HG03097 (cell line): ENCODE measurements around the gene FMNL1.

Experiments
- ATAC-seq: cut with Tn5 transposase; IDR thresholded peaks from one replicate; pipeline ENCODE4 v1.9.1; 2021; ENCODE audit not compliant: unreplicated experiment, low FRiP score

The FMNL1 gene

GRCh38 chr17:45277216-45277849, 55.6 kb downstream of the FMNL1 start:
- no peak for ATAC-seq

DNA sequence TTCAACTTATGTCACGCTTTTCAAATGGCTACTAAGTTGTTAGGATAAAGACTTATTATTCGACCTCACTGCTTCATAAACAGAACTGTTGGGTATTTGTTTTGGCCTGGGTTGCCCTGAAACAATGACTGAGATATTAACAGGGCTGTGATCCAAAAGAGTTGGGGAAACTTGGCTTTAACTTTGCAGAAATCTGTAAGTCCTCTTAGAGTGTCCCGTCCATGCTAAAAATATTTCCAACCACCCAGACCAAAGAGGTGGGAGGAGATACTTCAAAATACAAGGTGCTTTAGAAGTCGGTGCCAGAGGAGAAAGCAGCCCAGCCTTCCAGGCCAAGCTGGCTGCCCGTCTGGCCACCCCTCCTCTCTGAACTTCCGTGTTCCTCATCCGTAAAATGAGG, 56.3 kb downstream of the FMNL1 start:
- ATAC-seq, result no peak

- no peak for ATAC-seq
These were observed 58.2 kb downstream of the FMNL1 start for GRCh38 chr17:45279898-45280297.

DNA sequence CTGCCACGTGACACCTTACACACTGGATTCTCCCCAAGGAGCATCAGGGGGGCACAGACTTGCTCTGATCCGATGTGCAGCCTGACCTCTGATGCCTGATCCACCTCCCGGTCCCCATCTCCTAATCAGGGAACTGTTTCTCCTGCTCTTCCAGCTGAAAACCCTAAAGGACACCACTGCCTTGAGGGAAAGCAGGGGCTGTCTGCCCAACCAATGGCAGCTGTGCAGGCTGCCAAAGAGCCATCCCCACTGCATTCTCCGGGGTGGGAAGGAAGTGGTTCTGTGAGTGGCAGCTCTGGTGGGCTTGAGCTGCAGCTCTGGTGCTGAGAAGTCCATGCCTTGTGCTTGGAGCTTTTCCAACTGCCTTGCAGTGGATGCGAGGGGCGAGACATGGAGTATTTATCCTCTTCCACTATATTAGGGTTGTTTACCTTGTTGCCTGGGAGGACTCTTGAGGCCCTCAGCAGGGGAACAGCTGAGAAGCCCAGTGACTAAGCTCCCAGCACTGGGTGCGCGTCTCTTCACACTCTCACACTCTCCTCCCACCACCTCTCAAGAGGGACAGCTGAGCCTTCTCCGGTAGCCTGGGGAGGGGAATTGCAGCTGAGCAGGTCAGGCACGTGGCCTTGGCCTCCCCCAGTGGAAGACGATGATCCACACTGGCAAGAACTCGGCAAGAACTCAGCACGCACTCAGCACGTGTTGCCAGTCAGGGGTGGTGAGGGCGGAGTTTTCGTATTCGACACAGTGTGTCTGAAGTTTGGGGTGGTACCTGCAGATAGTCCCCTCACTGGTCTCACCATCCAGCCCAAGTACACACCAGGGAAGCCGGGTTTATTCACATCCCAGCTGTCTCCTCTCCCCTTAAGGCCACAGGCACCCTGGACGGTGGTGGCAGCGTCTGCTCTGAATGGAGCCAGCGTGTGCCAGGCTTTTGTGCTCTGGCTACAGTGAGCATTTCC, 61.3 kb downstream of the FMNL1 start:
- no peak for ATAC-seq

GRCh38 chr17:45283711-45284110, 62.0 kb downstream of the FMNL1 start:
- no peak for ATAC-seq

GRCh38 chr17:45284176-45285140, 62.8 kb downstream of the FMNL1 start:
- ATAC-seq, result no peak

DNA sequence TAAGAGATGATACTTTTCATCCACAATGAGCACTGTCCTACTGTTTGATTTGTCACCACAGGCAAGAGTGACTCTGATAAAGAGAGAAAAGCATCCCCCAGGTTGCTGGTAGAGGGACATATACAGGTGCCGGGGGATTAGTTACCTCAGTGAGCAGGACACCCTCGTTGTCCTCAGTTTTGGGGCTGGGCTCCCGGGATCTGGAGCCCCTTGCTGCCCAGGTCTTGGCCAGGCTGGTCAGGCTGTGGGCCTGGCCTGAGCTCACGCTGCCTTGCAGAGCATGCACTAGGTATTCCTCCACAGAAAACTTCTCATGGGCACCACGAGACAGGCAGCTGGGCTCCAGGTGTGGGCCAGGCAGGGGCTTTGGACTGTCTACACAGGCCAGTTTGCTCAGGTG, 64.6 kb downstream of the FMNL1 start:
- no peak for ATAC-seq

GRCh38 chr17:45287526-45288500, 66.1 kb downstream of the FMNL1 start:
- no peak for ATAC-seq

DNA sequence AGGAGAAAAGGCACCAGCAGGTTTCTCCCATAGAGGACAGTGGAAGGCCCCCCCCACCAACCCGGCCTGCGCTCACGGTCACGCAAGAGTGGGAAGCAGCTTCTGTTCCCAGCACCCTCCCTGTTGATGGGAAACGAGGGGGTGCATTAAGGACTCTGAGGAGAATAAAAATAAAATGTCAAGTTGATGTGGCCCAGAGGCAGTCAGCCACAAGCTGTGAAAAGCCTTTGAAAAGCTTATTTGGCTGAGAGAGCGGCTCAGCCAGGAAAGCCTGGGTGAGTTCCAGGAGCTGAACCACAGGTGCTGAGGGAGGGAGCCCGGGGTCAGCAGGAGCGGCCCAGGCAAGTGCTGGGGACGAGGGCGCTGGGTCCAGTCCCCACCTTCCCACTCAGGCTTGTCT, 67.1 kb downstream of the FMNL1 start:
- ATAC-seq, result no peak

GRCh38 chr17:45289301-45290268, 67.9 kb downstream of the FMNL1 start:
- no peak for ATAC-seq

GRCh38 chr17:45290269-45290765, 68.6 kb downstream of the FMNL1 start:
- ATAC-seq, result no peak

- no peak for ATAC-seq
These were observed 69.6 kb downstream of the FMNL1 start for GRCh38 chr17:45291171-45291805.

- ATAC-seq, result no peak
These were observed 71.2 kb downstream of the FMNL1 start for GRCh38 chr17:45292696-45293412.

- ATAC-seq, result no peak
These were observed 71.9 kb downstream of the FMNL1 start for GRCh38 chr17:45293413-45294211.

DNA sequence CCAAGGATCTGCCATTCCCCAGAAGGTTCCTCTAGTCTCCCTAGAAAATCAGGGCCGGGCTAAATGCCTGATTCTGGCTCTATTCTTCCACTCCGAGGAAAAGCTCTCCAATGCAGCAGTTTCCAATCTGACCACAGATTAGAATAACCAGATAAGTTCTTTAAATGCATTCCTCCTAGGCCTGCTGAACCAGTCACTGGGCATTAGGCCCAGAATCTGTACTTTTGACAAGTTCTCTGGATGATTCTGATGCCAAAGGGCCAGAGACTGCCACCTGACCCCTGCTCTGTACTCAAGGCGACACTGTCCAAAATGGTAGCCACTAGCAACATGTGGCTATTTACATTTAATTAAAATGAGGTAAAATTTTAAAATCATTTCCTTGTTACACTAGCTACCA, 72.8 kb downstream of the FMNL1 start:
- ATAC-seq, result no peak
